GM18909 (cell line): ENCODE data around the gene EDAR.

Experiments
- ATAC-seq: cut with Tn5 transposase; IDR thresholded peaks from one replicate; pipeline ENCODE4 v1.9.1; 2021; ENCODE audit warnings: mild to moderate bottlenecking; ENCODE audit not compliant: unreplicated experiment, poor library complexity

Gene EDAR

GRCh38 chr2:108878276-108878675 lies 110.7 kb downstream of the EDAR start:
- ATAC-seq = no peak

GRCh38 chr2:108877506-108877905 lies 111.5 kb downstream of the EDAR start:
- ATAC-seq = no peak

- ATAC-seq = no peak
Observed at GRCh38 chr2:108870069-108870644, 118.9 kb downstream of the EDAR start.

- no peak for ATAC-seq
Observed at GRCh38 chr2:108869542-108869941, 119.5 kb downstream of the EDAR start.

GRCh38 chr2:108868911-108869310 lies 120.1 kb downstream of the EDAR start:
- ATAC-seq = no peak

- no peak for ATAC-seq
Observed at GRCh38 chr2:108866041-108866440, 123.0 kb downstream of the EDAR start.

GRCh38 chr2:108858894-108859293 lies 130.1 kb downstream of the EDAR start:
- no peak for ATAC-seq

- ATAC-seq = no peak
Observed at GRCh38 chr2:108855194-108855593, 133.8 kb downstream of the EDAR start.

GRCh38 chr2:108854484-108854883 lies 134.5 kb downstream of the EDAR start:
- ATAC-seq = no peak

- ATAC-seq = no peak
Observed at GRCh38 chr2:108853421-108853820, 135.6 kb downstream of the EDAR start.

GRCh38 chr2:108852375-108852774 lies 136.6 kb downstream of the EDAR start:
- no peak for ATAC-seq

GRCh38 chr2:108847000-108847399 lies 142.0 kb downstream of the EDAR start:
- ATAC-seq = no peak

GRCh38 chr2:108845923-108846322 lies 143.1 kb downstream of the EDAR start:
- ATAC-seq = no peak
